B cell (primary cell): ENCODE measurements around the gene MBNL2. TPM values are rescaled to one million over a fixed set of nuclear protein-coding genes. Genes with fewer than 3 reads are reported as not detected.

Source experiments
- ATAC-seq: fragments of 200-7000 bp; cut with Tn5 transposase; one replicate; pipeline ENCODE4 v1.10.0; 2021; ENCODE audit warnings: low read depth, mild to moderate bottlenecking, moderate number of reproducible peaks, moderate library complexity
- CTCF ChIA-PET: fragments of 350-600 bp; sonication (Branson Sonifier 250); formaldehyde crosslinking; loops from one replicate; lab custom pipeline; 2021; ENCODE audit warnings: antibody characterized with exemption, inconsistent platforms; lab: Charles Lee
- POLR2A ChIA-PET: fragments of 350-600 bp; sonication (Branson Sonifier 250); formaldehyde crosslinking; loops from one replicate; lab custom pipeline; 2021; ENCODE audit warnings: antibody characterized with exemption; lab: Charles Lee
- DNase-seq: peaks from one replicate; pipeline ENCODE4 v3.0.0; 2013
- H2AFZ ChIP-seq: 2 replicates; pipeline ENCODE4 v1.6.1; 2012; ENCODE audit warnings: mild to moderate bottlenecking, low read depth, low read length; ENCODE audit not compliant: insufficient read depth, poor library complexity, severe bottlenecking
- H3K27ac ChIP-seq, 2 donors: 1 replicate in 1 of 2; 2 replicates in 1 of 2; pipeline ENCODE4 v1.5.1; 2012 to 2013; ENCODE audit warnings: low read length in 2 of 2, mild to moderate bottlenecking in 2 of 2, moderate library complexity in 1 of 2
- H3K27me3 ChIP-seq, 4 experiments: fragments of 200-600 bp in 1 of 4; sonication (generic) in 1 of 4; replicated peaks in 1 of 4; 1 replicate in 2 of 4; 2 replicates in 2 of 4; pipeline versions ENCODE4 v1.6.1 to v1.7.0; 2013 to 2016; ENCODE audit warnings: low read length in 3 of 4, mild to moderate bottlenecking in 2 of 4, mixed read lengths in 1 of 4, moderate library complexity in 1 of 4; ENCODE audit not compliant: insufficient read depth in 4 of 4, control insufficient read depth in 3 of 4; ENCODE audit errors: control extremely low read depth in 1 of 4
- H3K36me3 ChIP-seq, 2 experiments: replicated peaks in 1 of 2; 1 replicate in 1 of 2; 2 replicates in 1 of 2; pipeline versions ENCODE4 v1.6.1 to v1.7.1; 2013; ENCODE audit warnings: low read length in 1 of 2; ENCODE audit not compliant: insufficient read depth in 2 of 2, control insufficient read depth in 1 of 2; ENCODE audit errors: control extremely low read depth in 1 of 2, extremely low read depth in 1 of 2
- H3K4me1 ChIP-seq, 2 donors: fragments of 200-600 bp in 1 of 2; sonication (generic) in 1 of 2; 1 replicate in 1 of 2; 2 replicates in 1 of 2; pipeline versions ENCODE4 v1.5.1 to v1.6.1; 2013 to 2017; ENCODE audit warnings: low read length in 2 of 2; ENCODE audit not compliant: control insufficient read depth in 2 of 2, insufficient read depth in 2 of 2
- H3K4me2 ChIP-seq: replicated peaks from 2 replicates; pipeline ENCODE3; 2012; ENCODE audit warnings: mild to moderate bottlenecking, low read depth, low read length; ENCODE audit not compliant: poor library complexity, severe bottlenecking
- H3K4me3 ChIP-seq, 5 experiments: fragments of 200-600 bp in 1 of 5; sonication (generic) in 1 of 5; 1 replicate in 3 of 5; 2 replicates in 2 of 5; pipeline versions ENCODE4 v1.5.1 to v1.7.0; 2011 to 2016; ENCODE audit warnings: low read length in 4 of 5, mild to moderate bottlenecking in 4 of 5, low read depth in 2 of 5, control low read depth in 1 of 5, moderate library complexity in 1 of 5; ENCODE audit not compliant: insufficient read depth in 1 of 5; ENCODE audit errors: control extremely low read depth in 1 of 5, extremely low read depth in 1 of 5
- H3K79me2 ChIP-seq: fragments of 200-600 bp; sonication (generic); one replicate; pipeline ENCODE4 v1.6.0; 2016; ENCODE audit warnings: low read length; ENCODE audit not compliant: control insufficient read depth, insufficient read depth
- H3K9ac ChIP-seq: fragments of 200-600 bp; sonication (generic); 2 replicates; pipeline ENCODE4 v1.6.1; 2017; ENCODE audit warnings: mild to moderate bottlenecking, low read length, moderate library complexity
- H3K9me3 ChIP-seq, 3 donors: one replicate each; pipeline versions ENCODE4 v1.6.1 to v1.7.1; 2013; ENCODE audit warnings: low read length in 2 of 3; ENCODE audit not compliant: control insufficient read depth in 2 of 3, insufficient read depth in 1 of 3; ENCODE audit errors: control extremely low read depth in 1 of 3
- H4K20me1 ChIP-seq: 2 replicates; pipeline ENCODE4 v1.6.0; 2012; ENCODE audit warnings: mild to moderate bottlenecking, low read length; ENCODE audit not compliant: insufficient read depth, control insufficient read depth, poor library complexity, severe bottlenecking
- H3K27ac Mint-ChIP-seq: one replicate; pipeline ENCODE4 v1.8.0; 2021; ENCODE audit warnings: mixed read lengths
- H3K27me3 Mint-ChIP-seq: one replicate; pipeline ENCODE4 v1.8.0; 2021; ENCODE audit warnings: mixed read lengths
- H3K4me1 Mint-ChIP-seq: one replicate; pipeline ENCODE4 v1.8.0; 2021; ENCODE audit warnings: mixed read lengths
- H3K4me3 Mint-ChIP-seq: one replicate; pipeline ENCODE4 v1.8.0; 2021; ENCODE audit warnings: mixed read lengths
- H3K9me3 Mint-ChIP-seq: one replicate; pipeline ENCODE4 v1.8.0; 2022; ENCODE audit warnings: mixed read lengths; ENCODE audit not compliant: insufficient read depth
- EZH2 ChIP-seq: IDR thresholded peaks from 2 replicates; pipeline ENCODE4 v1.6.1; 2012; ENCODE audit warnings: borderline replicate concordance, low read depth, mild to moderate bottlenecking, moderate library complexity, low read length; ENCODE audit not compliant: insufficient read depth, poor library complexity, severe bottlenecking
- WGBS: methylation state at CpG from one replicate; pipeline ENCODE4 v1.1.5; 2013; ENCODE audit warnings: missing lambda C conversion rate; ENCODE audit not compliant: insufficient coverage; 5-methylcytosine and 5-hydroxymethylcytosine counted together
- intact Hi-C: fragments of 100-400 bp; cut with micrococcal nuclease; formaldehyde crosslinking; loops from one replicate; pipeline ENCODE4 v1.10.0; 2022
- polyA plus RNA-seq: library from polyadenylated mRNA; depleted of rRNA; stranded (reverse); fragments of >200 nt; gene quantifications from 2 replicates; pipeline ENCODE4 v1.2.3, GENCODE V29; 2012
- total RNA-seq, 2 donors: library from RNA; stranded (reverse); fragments of 120-200 nt in 1 of 2; gene quantifications; 1 replicate in 1 of 2; 2 replicates in 1 of 2; pipeline versions ENCODE4 v1.2.3 to v1.2.4, GENCODE V29; 2013 to 2022
- TF ChIP-seq, protein P1 (sequence below): fragments of 200-600 bp; IDR thresholded peaks from one replicate; pipeline ENCODE4 v1.8.0; 2022; ENCODE audit warnings: antibody characterized with exemption, mild to moderate bottlenecking

MBNL2 gene
- total and polyA plus RNA-seq, 2 donors (not counting 1 experiment from before 2014, with no cell fraction given) = 6.9 to 50.1 TPM

- Histone ChIP-seq H3K36me3 (no peaks in the 10 kb centered on the region), H4K20me1 (no peaks in the 10 kb centered on the region), H3K9ac (no peak overlapping the region), H3K27ac (no peak overlapping the region), H2AFZ (no peak overlapping the region), H3K79me2 (no peaks in the 10 kb centered on the region), H3K4me2 (no peak overlapping the region), H3K9me3 (no peaks in the 10 kb centered on the region), H3K4me1 (no peaks in the 10 kb centered on the region), H3K4me3 (no peak overlapping the region), H3K27me3 (peaks cover 0 to 6% (median 2%) of the 10 kb centered on the region in 4 experiments)
- Mint-ChIP-seq H3K4me3 (no peak overlapping the region), H3K4me1 (peaks cover 3% of the 10 kb centered on the region), H3K9me3 (no peaks in the 10 kb centered on the region), H3K27me3 (peaks cover 41% of the 10 kb centered on the region), H3K27ac (no peak overlapping the region)
- intact Hi-C loops = no loop called here
- no peak for DNase-seq
- ChIA-PET POLR2A (no interaction called here), CTCF (interaction anchor here (0.6 kb wide), 1 partner anchor 56 kb away, joined by 3 read pairs; no protein-coding TSS in a partner anchor)
- ATAC-seq = no peak
- 79% methylated on average over 6 of the region's 7 CpGs for WGBS
- TF ChIP-seq, protein P1, sequence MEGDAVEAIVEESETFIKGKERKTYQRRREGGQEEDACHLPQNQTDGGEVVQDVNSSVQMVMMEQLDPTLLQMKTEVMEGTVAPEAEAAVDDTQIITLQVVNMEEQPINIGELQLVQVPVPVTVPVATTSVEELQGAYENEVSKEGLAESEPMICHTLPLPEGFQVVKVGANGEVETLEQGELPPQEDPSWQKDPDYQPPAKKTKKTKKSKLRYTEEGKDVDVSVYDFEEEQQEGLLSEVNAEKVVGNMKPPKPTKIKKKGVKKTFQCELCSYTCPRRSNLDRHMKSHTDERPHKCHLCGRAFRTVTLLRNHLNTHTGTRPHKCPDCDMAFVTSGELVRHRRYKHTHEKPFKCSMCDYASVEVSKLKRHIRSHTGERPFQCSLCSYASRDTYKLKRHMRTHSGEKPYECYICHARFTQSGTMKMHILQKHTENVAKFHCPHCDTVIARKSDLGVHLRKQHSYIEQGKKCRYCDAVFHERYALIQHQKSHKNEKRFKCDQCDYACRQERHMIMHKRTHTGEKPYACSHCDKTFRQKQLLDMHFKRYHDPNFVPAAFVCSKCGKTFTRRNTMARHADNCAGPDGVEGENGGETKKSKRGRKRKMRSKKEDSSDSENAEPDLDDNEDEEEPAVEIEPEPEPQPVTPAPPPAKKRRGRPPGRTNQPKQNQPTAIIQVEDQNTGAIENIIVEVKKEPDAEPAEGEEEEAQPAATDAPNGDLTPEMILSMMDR = no peak
- no peak for TF ChIP-seq EZH2
Observed at GRCh38 chr13:97191142-97191541, 31.0 kb upstream of the MBNL2 start.

DNA sequence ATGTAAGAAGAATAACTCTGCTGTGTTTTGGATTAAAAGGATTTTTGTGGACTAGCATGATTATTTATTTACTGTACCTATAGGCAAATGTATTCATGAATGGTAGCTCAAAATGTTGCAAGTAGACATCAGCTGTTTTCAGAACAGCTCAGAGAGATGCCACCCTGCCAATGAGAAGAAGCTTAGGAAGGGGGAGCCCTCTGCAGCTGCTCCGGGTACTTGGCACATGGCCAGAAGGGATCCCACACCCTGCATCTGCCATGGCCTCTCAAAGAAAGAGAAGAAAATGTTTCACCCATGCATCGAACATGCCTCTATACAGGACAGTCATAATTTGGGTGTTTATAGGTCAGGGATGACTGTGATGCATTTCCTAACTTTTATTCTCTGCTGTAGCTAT is 30.5 kb upstream of the MBNL2 start:
- H3K4me3 Mint-ChIP-seq = no peak overlapping the region
- TF ChIP-seq, protein P1 = no peak
- no peak for TF ChIP-seq EZH2
- H3K9me3 Mint-ChIP-seq = no peaks in the 10 kb centered on the region
- H3K27ac ChIP-seq = no peak overlapping the region
- intact Hi-C loops = no loop called here
- H3K79me2 ChIP-seq = no peaks in the 10 kb centered on the region
- DNase-seq (no peak), ATAC-seq (no peak)
- H3K36me3 ChIP-seq = no peaks in the 10 kb centered on the region
- H3K4me1 ChIP-seq = no peaks in the 10 kb centered on the region
- H3K4me2 ChIP-seq = no peak overlapping the region
- H3K9me3 ChIP-seq = no peaks in the 10 kb centered on the region
- no peak overlapping the region for H3K9ac ChIP-seq
- no peaks in the 10 kb centered on the region for H4K20me1 ChIP-seq
- 0% methylated on average over 1 of the region's 2 CpGs for WGBS
- ChIA-PET POLR2A (no interaction called here), CTCF (interaction anchor here (0.6 kb wide), 2 partner anchors 56 to 100 kb away, joined by 3 read pairs; no protein-coding TSS in a partner anchor)
- H3K27me3 ChIP-seq = peaks cover 0 to 6% (median 2%) of the 10 kb centered on the region in 4 experiments
- H2AFZ ChIP-seq = no peak overlapping the region
- peaks cover 42% of the 10 kb centered on the region for H3K27me3 Mint-ChIP-seq
- no peak overlapping the region for H3K27ac Mint-ChIP-seq
- H3K4me3 ChIP-seq = no peak overlapping the region
- H3K4me1 Mint-ChIP-seq = peaks cover 3% of the 10 kb centered on the region
